HCEC 1CT (cell line): ENCODE data around the gene TUBGCP6.
"Not testable (repeated sequence)": the region's sequence is repeated elsewhere in the genome, so short reads cannot be mapped to it uniquely, and the experiment has no call there.

Experiments
- DNase-seq: peaks from one replicate; pipeline ENCODE4 v3.0.0-alpha.2; 2017

Gene TUBGCP6

GRCh38 chr22:50178871-50179869 lies 65.7 kb downstream of the TUBGCP6 start:
- DNase-seq, result no peak

DNA sequence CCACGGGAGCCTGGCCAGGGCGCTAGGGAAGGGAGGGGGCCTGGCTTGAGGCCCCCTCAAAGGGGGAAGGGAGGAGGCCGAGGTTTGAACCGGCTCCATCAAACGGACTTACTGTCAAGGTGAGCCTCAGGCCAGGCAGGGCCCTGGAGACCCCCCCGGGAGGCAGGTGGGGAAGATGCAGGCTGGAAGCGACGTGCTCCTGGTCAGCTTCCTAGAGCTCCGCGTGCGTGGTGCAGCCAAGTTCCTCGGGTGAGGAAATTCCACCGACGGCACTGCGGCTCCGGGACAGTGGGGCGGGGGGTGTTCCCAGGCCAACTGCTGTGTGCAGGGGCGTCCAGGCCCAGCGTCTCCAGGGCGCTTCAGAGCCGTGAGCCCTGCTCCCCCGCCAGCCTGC lies 66.4 kb downstream of the TUBGCP6 start:
- DNase-seq, result no peak

DNA sequence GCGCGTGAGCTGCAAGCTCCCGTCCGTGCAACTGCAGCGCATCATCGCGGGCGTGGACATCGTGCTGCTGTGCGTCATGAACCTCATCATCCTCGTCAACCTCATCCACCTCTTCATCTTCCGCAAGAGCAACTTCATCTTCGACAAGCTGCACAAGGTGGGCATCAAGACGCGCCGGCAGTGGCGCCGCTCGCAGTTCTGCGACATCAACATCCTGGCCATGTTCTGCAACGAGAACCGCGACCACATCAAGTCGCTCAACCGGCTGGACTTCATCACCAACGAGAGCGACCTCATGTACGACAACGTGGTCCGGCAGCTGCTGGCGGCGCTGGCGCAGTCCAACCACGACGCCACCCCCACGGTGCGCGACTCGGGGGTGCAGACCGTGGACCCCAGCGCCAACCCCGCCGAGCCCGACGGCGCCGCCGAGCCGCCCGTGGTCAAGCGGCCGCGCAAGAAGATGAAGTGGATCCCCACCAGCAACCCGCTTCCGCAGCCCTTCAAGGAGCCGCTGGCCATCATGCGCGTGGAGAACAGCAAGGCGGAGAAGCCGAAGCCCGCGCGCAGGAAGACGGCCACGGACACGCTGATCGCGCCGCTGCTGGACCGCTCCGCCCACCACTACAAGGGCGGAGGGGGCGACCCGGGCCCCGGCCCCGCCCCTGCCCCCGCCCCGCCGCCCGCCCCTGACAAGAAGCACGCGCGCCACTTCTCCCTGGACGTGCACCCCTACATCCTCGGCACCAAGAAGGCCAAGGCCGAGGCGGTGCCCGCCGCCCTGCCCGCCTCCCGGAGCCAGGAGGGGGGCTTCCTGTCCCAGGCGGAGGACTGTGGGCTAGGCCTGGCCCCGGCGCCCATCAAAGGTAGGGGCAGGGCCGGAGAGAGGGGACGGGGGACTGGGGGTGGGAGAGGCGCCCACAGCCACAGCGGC lies 67.0 kb downstream of the TUBGCP6 start:
- DNase-seq, result no peak

DNA sequence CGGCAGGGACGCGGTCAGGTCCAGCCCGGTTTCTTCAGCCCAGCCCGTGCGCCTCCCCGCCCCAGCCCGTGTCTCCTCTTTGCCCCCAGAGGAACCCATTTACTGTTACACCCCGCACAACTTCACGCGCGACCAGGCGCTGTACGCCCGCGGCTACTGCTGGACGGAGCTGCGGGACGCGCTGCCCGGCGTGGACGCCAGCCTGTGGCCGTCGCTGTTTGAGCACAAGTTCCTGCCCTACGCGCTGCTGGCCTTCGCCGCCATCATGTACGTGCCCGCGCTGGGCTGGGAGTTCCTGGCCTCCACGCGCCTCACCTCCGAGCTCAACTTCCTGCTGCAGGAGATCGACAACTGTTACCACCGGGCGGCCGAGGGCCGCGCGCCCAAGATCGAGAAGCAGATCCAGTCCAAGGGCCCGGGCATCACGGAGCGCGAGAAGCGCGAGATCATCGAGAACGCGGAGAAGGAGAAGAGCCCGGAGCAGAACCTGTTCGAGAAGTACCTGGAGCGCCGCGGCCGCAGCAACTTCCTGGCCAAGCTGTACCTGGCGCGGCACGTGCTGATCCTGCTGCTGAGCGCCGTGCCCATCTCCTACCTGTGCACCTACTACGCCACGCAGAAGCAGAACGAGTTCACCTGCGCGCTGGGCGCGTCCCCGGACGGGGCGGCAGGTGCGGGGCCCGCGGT lies 67.8 kb downstream of the TUBGCP6 start:
- no peak for DNase-seq

DNA sequence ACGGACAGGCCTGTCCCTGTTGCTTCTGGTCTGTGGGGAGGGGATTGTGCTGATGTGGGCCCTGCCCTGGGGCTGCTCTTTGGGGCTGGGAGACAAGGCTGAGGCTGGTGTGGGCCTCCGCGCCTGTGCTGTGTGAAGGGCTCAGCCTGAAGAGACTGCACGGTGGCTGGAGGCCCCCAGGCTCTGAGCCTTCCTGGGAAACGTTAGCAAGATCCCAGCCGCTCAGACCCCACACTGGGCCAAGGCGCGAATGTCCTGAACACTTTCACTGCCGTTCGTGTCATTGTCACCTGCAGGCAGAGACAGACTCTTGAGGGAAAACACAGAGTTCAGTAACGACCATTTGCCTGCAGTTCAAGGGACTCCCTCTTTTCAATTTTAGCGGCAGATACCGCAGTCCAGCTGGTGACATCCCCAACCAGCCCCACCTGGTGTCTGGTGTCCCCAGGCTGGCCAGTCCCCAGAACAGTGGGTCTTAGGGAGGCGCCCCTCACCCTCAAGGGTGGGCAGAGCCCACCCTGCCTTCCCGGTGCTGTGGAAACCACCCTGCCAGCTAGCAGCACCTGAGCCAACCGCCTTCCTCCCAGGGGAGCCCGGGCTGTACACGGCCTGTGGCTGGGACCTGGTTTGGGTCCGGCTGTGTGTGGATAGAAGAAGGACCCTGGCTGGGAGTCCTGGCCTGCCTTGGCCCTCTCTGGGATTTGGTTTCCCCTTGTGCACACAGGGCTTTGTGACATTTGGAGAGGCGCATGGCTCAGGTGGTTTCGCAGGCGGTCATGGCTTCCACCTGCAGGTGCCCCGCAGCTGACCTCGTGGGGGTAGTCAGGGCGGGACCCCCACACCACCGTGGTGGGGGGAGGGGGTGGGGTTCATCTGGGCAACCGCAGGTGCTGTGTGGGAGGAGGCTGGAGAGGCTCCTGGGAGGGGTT lies 68.6 kb downstream of the TUBGCP6 start:
- DNase-seq, result no peak

GRCh38 chr22:50175191-50175461 lies 69.7 kb downstream of the TUBGCP6 start:
- DNase-seq, result no peak

- DNase-seq, result no peak
Observed at GRCh38 chr22:50174382-50175190, 70.2 kb downstream of the TUBGCP6 start.

DNA sequence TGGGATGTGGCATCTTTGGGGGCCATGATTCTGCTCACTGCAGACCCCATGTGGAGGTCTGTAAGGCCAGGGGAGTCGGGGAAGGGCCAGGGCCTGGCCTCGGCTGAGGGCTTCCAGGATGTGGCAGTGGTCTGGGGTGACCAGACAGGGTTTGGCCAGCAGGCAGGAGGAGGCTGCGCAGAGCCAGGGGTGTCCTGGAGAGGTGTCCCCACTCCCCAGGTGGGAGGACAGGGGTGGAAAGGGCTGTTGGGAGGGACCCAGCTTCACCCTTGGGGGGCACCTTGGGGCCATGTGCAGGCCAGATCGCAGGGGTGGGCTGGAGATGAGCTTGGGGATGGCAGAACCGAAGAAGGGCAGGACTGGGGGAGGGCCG lies 70.9 kb downstream of the TUBGCP6 start:
- DNase-seq, result no peak

DNA sequence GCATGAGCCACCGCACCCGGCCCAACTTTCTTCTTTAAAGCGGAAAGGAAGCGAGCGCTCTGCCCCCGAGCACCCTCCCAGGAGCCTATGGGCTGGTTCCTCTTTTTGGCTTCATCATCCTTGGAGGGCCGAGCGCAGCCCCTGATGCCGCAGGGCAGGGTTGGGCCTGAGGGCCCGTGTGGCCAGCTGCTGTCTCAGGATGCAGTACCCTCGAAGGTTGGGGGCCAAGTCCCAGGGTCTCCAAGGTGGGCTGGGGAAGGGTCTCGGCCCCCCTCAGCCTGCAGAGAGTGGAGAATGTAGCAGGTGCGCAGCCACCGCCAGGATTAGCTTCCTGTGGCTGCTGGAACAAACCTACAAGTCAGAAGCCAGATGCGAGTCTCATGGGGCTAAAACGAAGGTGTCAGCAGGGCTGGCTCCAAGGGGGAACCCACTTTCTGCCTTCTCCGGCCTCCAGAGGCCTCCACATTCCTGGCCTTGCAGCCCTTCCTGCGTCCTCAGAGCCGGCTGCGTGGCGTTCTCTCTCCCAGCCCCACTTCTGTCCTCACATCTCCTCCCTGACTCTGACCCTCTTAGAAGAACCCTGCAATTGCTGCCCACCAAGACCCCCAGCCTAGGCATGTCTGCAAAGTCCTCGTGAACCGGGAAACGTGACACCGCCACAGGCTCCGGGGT lies 71.4 kb downstream of the TUBGCP6 start:
- DNase-seq, result no peak

- DNase-seq, result no peak
Observed at GRCh38 chr22:50171965-50172421, 72.8 kb downstream of the TUBGCP6 start.

DNA sequence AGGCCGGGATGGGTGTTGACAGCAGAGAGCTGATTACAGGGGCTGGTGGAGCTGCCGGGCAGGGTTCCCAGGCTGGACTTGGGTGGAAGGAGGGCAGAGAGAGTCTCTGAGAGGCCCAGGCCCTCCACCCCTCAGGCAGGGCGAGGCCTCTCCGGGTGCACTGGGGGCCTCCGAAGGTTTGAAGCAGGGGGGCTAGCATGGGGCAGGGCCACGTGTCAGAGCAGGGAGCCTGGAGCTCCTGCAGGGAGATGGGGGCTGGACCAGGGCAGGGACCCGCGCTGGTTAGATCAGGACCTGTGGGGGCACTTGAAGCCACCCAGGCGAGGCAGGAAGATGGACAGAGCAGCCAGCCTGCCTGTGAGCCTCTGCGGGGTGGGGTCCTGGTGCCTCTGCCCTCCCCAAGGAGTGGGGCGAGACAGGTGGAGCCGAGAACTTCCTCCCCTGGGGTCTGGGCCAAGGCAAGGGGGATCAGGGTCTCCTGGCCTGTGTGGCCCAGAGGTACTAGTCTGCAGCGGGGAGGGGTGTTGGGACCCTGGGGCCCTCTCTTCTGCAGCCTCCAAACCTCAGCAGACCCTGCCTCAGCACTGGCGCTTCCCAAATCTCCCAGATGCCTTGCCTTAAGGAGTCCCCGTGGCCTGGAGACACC lies 73.4 kb downstream of the TUBGCP6 start:
- no peak for DNase-seq

DNA sequence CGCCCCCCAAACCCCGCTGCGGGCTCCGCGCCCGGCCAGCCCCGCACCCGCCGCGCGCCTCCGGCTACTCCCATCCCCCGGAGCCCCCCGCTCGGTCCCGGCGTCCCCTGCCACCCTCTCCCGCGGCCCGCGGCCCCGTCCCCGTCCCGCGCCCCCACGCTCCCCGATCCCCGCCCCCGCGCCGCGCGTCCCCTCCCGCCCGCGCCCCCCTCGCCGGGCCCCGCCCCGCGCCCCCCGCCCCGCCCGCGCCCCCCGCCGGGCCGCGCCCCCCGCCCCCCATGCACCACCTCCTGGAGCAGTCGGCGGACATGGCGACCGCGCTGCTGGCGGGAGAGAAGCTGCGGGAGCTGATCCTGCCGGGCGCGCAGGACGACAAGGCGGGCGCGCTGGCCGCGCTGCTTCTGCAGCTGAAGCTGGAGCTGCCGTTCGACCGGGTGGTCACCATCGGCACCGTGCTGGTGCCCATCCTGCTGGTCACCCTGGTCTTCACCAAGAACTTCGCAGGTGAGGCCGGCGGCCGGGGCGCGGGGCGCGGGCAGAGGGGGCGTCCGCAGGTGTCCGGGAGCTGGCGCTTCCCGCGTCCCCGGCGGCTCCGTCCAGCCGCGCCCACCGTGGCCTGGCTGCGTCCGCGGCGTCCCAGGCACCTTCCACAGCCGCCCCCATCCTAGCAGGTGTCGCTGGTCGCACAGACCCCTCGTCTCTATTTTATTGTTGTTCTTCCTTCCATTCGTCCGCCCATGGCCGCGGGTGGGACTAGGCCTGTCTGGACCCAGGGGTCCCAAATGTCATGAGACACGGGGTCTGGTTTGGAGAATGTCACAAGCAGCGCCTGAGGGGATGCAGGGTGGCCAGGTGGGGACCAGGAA lies 74.1 kb downstream of the TUBGCP6 start, which contains the start of gene PANX2:
PANX2 (plus strand) TSS at position 279 of the 866 bp plus-strand sequence; CDS start at position 279, 0 bp downstream.
- DNase-seq, result no peak

- no peak for DNase-seq
Observed at GRCh38 chr22:50169774-50170341, 75.0 kb downstream of the TUBGCP6 start.

GRCh38 chr22:50169181-50169759 lies 75.6 kb downstream of the TUBGCP6 start:
- DNase-seq, result no peak

DNA sequence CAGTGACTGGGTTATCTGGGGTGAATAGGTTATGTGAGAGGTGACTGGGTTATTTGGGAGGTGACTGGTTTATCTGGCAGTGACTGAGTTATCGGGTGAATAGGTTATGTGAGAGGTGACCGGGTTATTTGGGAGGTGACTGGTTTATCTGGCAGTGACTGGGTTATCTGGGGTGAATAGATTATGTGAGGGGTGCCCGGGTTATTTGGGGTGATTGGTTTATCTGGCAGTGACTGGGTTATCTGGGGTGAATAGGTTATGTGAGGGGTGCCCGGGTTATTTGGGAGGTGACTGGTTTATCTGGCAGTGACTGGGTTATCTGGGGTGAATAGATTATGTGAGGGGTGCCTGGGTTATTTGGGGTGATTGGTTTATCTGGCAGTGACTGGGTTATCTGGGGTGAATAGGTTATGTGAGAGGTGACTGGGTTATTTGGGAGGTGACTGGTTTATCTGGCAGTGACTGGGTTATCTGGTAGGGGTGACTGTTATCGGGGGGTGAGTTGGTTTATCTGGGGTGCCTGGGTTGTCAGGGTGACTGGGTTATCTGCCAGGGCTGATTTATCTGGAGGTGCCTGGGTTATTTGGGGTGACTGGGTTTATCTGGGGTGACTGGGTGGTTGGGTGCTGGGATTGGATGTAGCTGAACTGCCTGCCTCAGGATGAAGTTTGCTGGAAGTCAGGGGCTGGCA lies 76.2 kb downstream of the TUBGCP6 start:
- not testable (repeated sequence) for DNase-seq

DNA sequence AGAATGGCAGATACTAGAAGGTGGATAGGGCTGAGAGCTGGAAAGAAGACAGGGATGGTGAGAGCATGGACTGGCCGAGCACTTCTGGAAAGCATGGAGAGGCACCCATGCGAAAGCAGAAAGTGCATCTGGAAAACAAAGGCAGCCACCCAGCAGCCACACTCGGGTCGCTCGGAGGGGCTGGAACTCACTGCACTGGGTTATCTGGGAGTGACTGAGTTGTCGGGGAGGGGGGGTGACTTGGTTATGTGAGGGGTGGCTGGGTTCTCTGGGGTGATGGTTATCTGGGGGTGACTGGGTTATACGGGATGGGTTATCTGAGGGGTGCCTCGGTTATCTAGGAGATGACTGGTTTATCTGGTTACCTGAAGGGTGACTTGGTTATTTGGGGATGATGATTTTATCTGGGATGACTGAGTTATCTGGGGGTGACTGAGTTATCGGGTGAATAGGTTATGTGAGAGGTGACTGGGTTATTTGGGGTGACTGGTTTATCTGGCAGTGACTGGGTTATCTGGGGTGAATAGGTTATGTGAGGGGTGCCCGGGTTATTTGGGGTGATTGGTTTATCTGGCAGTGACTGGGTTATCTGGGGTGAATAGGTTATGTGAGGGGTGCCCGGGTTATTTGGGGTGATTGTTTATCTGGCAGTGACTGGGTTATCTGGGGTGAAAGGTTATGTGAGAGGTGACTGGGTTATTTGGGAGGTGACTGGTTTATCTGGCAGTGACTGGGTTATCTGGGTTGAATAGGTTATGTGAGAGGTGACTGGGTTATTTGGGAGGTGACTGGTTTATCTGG lies 76.9 kb downstream of the TUBGCP6 start:
- no peak for DNase-seq
